Muscle layer of duodenum (tissue), 2 donors: ENCODE data around the gene RLN3.

ENCODE experiments used
- H3K27ac ChIP-seq: one replicate; pipeline ENCODE4 v1.7.0; 2013; ENCODE audit warnings: mild to moderate bottlenecking, low read length
- H3K27me3 ChIP-seq: one replicate; pipeline ENCODE4 v1.7.0; 2013; ENCODE audit warnings: low read depth, mild to moderate bottlenecking, control low read depth, low read length
- H3K36me3 ChIP-seq, 2 donors: one replicate each; pipeline ENCODE4 v1.7.0; 2013; ENCODE audit warnings: low read length in 2 of 2, control low read depth in 1 of 2, mild to moderate bottlenecking in 1 of 2; ENCODE audit not compliant: insufficient read depth in 2 of 2, control insufficient read depth in 1 of 2
- H3K4me1 ChIP-seq, 2 donors: one replicate each; pipeline ENCODE4 v1.7.0; 2013; ENCODE audit warnings: low read length in 2 of 2, mild to moderate bottlenecking in 2 of 2, control low read depth in 1 of 2, moderate library complexity in 1 of 2; ENCODE audit not compliant: insufficient read depth in 2 of 2, control insufficient read depth in 1 of 2
- H3K4me3 ChIP-seq, 2 donors: one replicate each; pipeline ENCODE4 v1.7.0; 2013; ENCODE audit warnings: low read length in 2 of 2, low read depth in 1 of 2, mild to moderate bottlenecking in 1 of 2
- H3K9me3 ChIP-seq, 2 donors: one replicate each; pipeline ENCODE4 v1.7.0; 2013; ENCODE audit warnings: low read length in 2 of 2, control low read depth in 1 of 2, mild to moderate bottlenecking in 1 of 2; ENCODE audit not compliant: control insufficient read depth in 1 of 2
- donor health status: healthy.

RLN3 gene

GRCh38 chr19:13984875-13985741 lies 42.8 kb upstream of the RLN3 start:
- H3K27ac ChIP-seq = no peak overlapping the region
- peaks cover 0 to 5% of the 10 kb centered on the region in 2 donors for H3K36me3 ChIP-seq
- no peaks in the 10 kb centered on the region for H3K27me3 ChIP-seq
- H3K9me3 ChIP-seq = no peaks in the 10 kb centered on the region
- H3K4me1 ChIP-seq = peaks cover 4 to 15% of the 10 kb centered on the region in 2 donors
- H3K4me3 ChIP-seq = no peak overlapping the region

DNA sequence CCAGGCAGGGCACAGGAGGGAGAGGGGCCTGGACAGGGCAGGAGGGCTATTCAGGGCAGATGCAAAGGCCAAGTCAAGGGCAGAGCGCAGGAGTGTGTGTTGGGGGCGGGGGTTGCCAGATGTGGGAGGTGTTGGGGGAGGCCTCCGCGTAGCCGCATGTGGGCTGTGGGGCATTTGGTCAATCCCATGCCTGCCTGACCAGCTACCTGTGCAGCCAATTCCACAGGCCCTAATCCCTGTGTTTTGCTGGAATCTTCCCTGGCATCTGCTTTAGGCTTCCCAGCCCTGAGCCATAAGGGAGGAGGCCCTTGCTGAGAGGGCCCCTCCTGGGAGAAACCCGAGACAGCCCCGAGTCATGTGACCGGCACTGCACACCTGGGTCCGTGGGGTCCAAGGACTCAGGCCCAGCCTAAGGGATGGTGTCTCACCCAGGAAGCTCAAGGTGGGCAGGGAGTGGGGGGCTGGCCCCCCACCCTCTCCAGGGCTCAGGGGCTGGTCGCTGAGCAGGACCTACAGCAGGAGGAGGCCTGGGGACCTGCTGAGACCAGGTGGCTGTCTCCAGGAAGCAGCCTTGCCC lies 42.1 kb upstream of the RLN3 start:
- peaks cover 0 to 5% of the 10 kb centered on the region in 2 donors for H3K36me3 ChIP-seq
- no peaks in the 10 kb centered on the region for H3K9me3 ChIP-seq
- H3K27ac ChIP-seq = peak overlapping the region; percentile 31
- no peaks in the 10 kb centered on the region for H3K27me3 ChIP-seq
- peak overlapping the region in 1 of 2 donors; percentile 9 for H3K4me3 ChIP-seq
- H3K4me1 ChIP-seq = peaks cover 4 to 15% of the 10 kb centered on the region in 2 donors

DNA sequence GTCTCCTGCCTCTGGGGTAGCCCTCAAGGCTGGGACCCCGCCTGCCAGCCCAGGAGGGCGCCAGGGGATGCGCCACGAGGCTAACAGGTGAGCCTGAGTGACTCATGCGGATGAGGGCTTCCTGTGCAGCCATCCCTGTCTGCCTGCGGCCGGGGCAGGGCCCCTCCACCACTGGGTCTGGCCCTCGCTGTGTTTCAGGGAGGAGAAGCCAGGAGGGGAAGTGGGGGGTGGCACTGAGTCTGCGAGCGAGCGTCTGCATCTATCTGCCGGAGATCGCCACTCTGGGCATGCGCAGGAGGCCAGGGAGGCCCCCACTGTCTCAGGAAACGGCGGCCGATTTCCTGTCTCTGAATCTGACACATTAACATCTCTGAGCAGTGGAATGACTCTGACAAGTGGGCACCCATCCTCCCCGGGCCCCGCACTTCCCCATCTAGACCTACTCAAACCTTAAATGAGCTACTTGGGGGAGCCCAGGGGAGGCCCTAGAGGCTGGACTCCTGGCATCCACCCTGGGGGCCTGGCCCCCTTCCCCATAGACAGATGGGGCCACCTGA lies 41.5 kb upstream of the RLN3 start:
- Histone ChIP-seq H3K36me3 (peaks cover 0 to 5% of the 10 kb centered on the region in 2 donors), H3K4me1 (peaks cover 4 to 15% of the 10 kb centered on the region in 2 donors), H3K4me3 (peak overlapping the region; percentile 7 to 9)

GRCh38 chr19:13987101-13987890 lies 40.7 kb upstream of the RLN3 start:
- Histone ChIP-seq H3K9me3 (no peaks in the 10 kb centered on the region), H3K27me3 (no peaks in the 10 kb centered on the region), H3K4me3 (peak overlapping the region in 1 of 2 donors; percentile 9), H3K4me1 (peaks cover 4 to 15% of the 10 kb centered on the region in 2 donors), H3K27ac (peak overlapping the region; percentile 77), H3K36me3 (peaks cover 0 to 6% of the 10 kb centered on the region in 2 donors)

More for the DNA sequence above, 41.5 kb upstream of the RLN3 start:
- Histone ChIP-seq H3K9me3 (no peaks in the 10 kb centered on the region), H3K27ac (peak overlapping the region; percentile 77), H3K27me3 (no peaks in the 10 kb centered on the region)

DNA sequence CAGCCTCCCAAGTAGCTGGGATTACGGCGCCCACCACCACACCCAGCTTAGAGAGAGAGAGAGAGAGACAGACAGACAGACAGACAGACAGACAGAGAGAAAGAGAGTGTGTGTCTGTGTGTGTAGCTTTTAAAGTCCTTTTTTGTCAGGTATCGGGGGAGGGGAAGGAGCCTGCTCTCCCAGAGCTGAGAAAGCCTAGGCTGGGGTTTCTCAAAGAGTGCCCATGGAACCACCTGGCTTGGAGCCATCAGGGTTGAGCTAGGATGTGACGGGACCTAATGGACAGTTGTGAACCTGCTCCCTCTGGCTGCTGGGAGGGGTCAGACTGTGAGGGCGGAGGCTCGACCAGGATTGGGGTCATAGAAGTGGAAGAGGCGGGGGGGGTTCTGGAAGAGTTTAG lies 38.5 kb upstream of the RLN3 start:
- H3K27me3 ChIP-seq = no peaks in the 10 kb centered on the region
- H3K27ac ChIP-seq = no peak overlapping the region
- H3K36me3 ChIP-seq = peaks cover 0 to 5% of the 10 kb centered on the region in 2 donors
- H3K9me3 ChIP-seq = no peaks in the 10 kb centered on the region
- peaks cover 4 to 15% of the 10 kb centered on the region in 2 donors for H3K4me1 ChIP-seq
- no peak overlapping the region for H3K4me3 ChIP-seq

DNA sequence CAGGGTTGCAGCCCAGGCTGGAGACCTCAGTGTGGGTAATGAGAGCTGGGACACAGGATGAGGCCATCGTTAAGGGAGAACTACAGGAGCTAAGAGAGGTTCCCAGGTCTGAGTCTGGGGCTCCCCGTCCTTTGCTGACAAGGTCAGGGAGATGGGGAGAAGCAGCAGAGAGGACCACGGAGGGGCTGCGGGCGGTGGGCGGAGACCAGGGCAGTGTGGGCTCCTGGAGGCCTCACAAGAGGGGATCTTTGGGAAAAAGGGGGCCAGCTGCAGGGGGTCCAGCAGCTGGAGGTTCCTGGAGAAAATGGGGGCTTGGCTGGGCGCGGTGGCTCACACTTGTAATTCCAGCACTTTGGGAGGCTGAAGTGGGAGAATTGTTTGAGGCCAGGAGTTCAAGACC lies 37.9 kb upstream of the RLN3 start:
- Histone ChIP-seq H3K36me3 (peaks cover 0 to 5% of the 10 kb centered on the region in 2 donors), H3K27me3 (no peaks in the 10 kb centered on the region), H3K4me1 (peaks cover 4 to 15% of the 10 kb centered on the region in 2 donors), H3K27ac (no peak overlapping the region), H3K4me3 (no peak overlapping the region), H3K9me3 (no peaks in the 10 kb centered on the region)

GRCh38 chr19:13992025-13992424 lies 35.9 kb upstream of the RLN3 start:
- no peak overlapping the region for H3K4me3 ChIP-seq
- H3K4me1 ChIP-seq = peaks cover 4% of the 10 kb centered on the region in 2 donors
- no peak overlapping the region for H3K27ac ChIP-seq
- no peaks in the 10 kb centered on the region for H3K27me3 ChIP-seq
- H3K9me3 ChIP-seq = no peaks in the 10 kb centered on the region
- H3K36me3 ChIP-seq = peaks cover 0 to 5% of the 10 kb centered on the region in 2 donors

DNA sequence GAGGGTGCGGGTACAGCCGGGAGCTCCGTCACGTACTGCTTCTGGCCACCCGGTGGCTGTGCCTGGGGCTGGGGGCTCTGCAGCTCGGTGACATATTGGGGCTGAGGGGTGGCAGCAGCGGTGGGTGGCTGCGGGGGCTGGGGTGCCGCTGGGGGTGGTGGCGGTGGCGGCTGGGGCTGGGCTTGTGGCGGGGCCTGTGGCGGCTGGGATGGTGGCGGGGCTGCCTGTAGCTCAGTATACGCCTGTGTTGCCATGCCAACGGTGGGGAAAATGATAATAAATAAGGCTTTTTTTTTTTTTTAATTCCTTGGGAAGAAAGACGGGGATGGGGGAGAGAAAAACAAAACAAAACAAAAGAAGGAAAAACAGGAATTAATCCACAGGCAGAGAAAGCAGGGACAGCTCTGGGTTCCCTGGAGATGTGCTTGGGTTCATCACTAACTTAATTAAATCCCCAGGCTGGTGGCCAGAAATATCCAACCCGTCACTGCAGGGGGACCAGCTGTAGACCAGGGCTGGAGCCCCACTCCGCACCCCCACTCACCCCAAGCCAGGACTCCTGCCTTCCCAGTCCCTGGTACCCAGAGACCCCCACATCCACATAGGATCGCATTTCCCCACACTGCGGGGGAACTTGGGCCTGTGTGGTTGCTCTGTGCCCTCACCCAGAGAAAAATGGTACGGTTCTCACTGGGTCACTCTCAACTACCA lies 34.2 kb upstream of the RLN3 start:
- peaks cover 0 to 14% of the 10 kb centered on the region in 2 donors for H3K36me3 ChIP-seq
- no peak overlapping the region for H3K27ac ChIP-seq

DNA sequence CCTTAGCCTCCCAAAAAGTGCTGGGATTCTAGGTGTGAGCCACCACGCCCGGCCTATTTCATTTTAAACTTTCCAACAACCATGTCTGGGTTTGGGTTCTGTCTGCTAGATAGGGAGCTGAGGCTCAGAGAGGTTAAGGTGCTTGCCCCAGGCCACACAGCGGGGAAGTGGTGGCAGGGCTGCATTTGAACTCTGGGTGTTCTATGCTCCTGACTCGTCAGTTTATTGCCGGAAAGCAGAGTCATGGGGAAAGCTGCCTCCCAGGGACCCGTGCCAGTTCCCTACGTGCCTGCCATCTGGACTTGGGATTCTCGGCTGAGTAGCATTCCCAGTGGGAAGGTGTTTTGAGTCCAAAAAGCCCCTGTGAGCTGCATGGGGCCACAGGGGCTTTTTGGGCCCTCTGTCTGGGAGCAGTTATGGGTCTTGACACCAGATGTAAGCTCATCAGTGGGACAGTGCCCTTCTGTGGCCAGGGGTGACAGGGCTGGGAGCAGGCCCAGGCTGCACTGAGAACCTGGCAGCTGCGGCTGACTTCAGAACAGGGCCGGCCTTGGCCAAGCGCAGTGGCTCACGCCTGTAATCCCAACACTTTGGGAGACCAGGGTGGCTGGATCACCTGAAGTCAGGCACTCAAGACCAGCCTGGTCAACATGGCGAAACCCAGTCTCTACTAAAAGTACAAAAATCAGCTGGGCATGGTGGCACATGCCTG lies 32.8 kb upstream of the RLN3 start:
- Histone ChIP-seq H3K27ac (no peak overlapping the region), H3K9me3 (no peaks in the 10 kb centered on the region), H3K36me3 (peaks cover 0 to 14% of the 10 kb centered on the region in 2 donors), H3K27me3 (no peaks in the 10 kb centered on the region), H3K4me1 (no peaks in the 10 kb centered on the region), H3K4me3 (no peak overlapping the region)

More for the DNA sequence above, 34.2 kb upstream of the RLN3 start:
- H3K4me1 ChIP-seq = no peaks in the 10 kb centered on the region
- H3K4me3 ChIP-seq = no peak overlapping the region
- H3K9me3 ChIP-seq = no peaks in the 10 kb centered on the region
- H3K27me3 ChIP-seq = no peaks in the 10 kb centered on the region
